ENCODE data around the gene NLRP6.
"Not testable (repeated sequence)": the region's sequence is repeated elsewhere in the genome, so short reads cannot be mapped to it uniquely, and the experiment has no call there.

NLRP6 gene

GRCh38 chr11:309979-310572 is 31.9 kb downstream of the NLRP6 start:
- DNase-seq = not testable (repeated sequence)

- DNase-seq = not testable (repeated sequence)
Observed at GRCh38 chr11:311013-311748, 33.0 kb downstream of the NLRP6 start.

- no peak for DNase-seq
Observed at GRCh38 chr11:312092-312816, 34.0 kb downstream of the NLRP6 start.

GRCh38 chr11:313304-313786 is 35.1 kb downstream of the NLRP6 start:
- DNase-seq = no peak

- DNase-seq = peak; percentile 79
Observed at GRCh38 chr11:313787-314553, 35.8 kb downstream of the NLRP6 start, which contains the start of gene IFITM1. IFITM1 (plus strand) TSS chr11:314040; CDS start chr11:314171, 131 bp downstream.

- DNase-seq = not testable (repeated sequence)
Observed at GRCh38 chr11:314554-314875, 36.3 kb downstream of the NLRP6 start.

GRCh38 chr11:315051-315481 is 36.9 kb downstream of the NLRP6 start:
- no peak for DNase-seq

GRCh38 chr11:315516-315994 is 37.3 kb downstream of the NLRP6 start:
- DNase-seq = no peak

- DNase-seq = no peak
Observed at GRCh38 chr11:316031-316701, 38.0 kb downstream of the NLRP6 start.

GRCh38 chr11:316891-317301 is 38.7 kb downstream of the NLRP6 start:
- DNase-seq = no peak

- not testable (repeated sequence) for DNase-seq
Observed at GRCh38 chr11:317668-318404, 39.6 kb downstream of the NLRP6 start.

- not testable (repeated sequence) for DNase-seq
Observed at GRCh38 chr11:318405-319120, 40.4 kb downstream of the NLRP6 start.

- not testable (repeated sequence) for DNase-seq
Observed at GRCh38 chr11:319121-319887, 41.1 kb downstream of the NLRP6 start.

GRCh38 chr11:319888-320273 is 41.7 kb downstream of the NLRP6 start:
- not testable (repeated sequence) for DNase-seq

GRCh38 chr11:324156-324555 is 45.9 kb downstream of the NLRP6 start:
- no peak for DNase-seq

- not testable (repeated sequence) for DNase-seq
Observed at GRCh38 chr11:324593-325517, 46.6 kb downstream of the NLRP6 start.

GRCh38 chr11:325796-326591 is 47.8 kb downstream of the NLRP6 start:
- no peak for DNase-seq

GRCh38 chr11:326592-326841 is 48.3 kb downstream of the NLRP6 start:
- DNase-seq = no peak

Measured in fibroblast of skin of right biceps (primary cell).